Measurements from ENCODE around the gene HS3ST3A1.
A peak's percentile ranks its signal among the peaks of the same experiment; 100 is the strongest.

HS3ST3A1 gene

DNA sequence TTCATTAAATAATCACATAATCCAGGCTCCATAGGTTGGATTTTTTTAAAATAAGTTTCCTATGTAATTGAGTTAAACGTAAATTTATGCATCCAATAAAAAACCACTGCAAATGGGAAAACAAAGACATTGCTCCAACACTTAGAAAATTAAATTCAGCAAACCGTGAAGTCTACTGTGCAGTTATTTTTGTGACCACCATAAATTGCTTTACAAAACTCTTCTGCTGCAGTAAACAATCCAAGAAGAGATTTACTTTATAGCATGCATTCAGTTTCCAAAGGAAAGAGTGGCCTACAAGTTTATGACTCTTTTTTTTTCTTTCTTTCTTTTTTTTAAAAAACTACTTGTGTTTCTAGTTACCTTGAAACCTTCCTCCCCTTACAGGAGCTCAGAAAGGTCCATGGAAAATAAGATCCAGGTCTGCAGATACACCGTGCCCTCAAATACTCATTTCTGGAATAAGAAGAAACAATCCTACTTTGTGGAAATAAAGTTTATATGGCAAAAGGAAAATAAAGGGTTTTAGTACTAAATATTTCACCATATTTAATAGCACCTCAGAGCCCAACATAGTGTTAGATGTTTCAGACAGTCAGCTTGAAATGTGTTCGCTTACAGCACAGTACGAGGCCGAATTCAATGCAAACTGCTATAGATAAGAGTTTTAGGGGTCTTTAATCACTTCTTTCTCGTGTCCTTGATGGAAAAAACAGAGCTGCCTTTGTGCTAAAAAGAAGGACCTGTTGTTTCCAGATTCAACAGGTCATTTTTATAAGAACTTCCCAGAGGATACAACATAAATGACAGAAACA is 3.2 kb downstream of the HS3ST3A1 start:
- no peak for DNase-seq

DNA sequence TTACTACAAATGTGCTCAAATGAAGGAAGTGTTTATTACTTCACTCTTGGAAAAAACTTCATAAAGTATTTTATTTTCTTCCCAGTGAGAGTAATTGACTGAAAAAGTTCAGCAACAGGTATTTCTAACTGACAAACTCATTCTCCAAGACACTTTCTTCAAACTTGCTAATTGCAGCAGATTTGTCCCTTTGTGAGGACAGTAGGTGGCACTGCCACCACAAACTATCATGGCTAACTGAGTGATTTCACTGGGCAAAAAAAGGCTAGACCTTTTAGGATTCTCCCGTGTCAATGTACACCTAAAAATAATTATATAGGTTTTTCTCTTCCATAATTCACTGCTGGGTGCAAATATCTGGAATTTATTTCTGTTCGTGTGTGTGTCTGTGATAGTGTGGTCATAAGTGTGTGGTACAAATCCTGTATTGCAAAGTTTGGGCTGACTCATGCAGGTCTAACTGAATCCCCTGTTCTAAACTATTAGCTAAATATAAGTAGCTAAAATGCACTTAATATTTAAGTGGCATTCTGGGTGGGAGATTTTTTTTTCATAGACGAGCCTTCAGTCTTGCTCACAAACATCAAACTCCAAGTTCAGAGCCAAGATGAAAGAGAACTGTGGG is 3.9 kb downstream of the HS3ST3A1 start:
- DNase-seq: peak in 10 of 56 donors; percentile 1 to 31 (median 12)

DNA sequence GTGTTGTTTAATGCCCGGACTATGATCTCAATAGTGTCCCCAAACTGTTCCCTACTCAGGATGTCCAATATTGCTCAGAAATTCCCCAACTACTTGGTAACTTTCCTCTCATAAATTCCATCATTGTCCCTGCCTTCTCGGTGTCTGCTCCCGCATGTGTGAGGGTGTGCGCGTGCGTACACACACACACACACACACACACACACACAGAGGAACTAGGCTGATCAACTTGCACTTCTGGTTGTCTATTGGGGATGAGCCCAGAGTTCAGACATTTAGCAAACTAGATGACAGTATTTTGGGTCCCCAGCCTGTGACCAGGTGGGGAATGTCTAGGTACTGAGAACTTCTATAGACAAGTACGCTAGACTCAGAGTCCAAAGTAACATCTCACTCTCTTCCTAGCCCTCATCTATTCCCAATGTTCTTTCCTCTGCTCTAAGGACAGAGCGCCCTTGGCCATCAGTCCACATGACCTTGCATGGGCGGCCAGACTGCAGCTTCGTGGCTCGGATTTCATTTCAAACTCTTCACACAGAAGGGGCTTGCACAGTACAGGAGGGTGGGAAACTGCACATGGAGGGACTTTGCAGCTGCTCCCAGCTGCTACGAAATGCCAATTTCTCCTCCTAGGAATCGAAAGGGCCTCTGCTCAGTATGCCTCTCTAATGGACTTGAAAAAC is 5.3 kb downstream of the HS3ST3A1 start:
- DNase-seq: no peak

GRCh38 chr17:13595599-13595899 is 6.2 kb downstream of the HS3ST3A1 start:
- DNase-seq: no peak

DNA sequence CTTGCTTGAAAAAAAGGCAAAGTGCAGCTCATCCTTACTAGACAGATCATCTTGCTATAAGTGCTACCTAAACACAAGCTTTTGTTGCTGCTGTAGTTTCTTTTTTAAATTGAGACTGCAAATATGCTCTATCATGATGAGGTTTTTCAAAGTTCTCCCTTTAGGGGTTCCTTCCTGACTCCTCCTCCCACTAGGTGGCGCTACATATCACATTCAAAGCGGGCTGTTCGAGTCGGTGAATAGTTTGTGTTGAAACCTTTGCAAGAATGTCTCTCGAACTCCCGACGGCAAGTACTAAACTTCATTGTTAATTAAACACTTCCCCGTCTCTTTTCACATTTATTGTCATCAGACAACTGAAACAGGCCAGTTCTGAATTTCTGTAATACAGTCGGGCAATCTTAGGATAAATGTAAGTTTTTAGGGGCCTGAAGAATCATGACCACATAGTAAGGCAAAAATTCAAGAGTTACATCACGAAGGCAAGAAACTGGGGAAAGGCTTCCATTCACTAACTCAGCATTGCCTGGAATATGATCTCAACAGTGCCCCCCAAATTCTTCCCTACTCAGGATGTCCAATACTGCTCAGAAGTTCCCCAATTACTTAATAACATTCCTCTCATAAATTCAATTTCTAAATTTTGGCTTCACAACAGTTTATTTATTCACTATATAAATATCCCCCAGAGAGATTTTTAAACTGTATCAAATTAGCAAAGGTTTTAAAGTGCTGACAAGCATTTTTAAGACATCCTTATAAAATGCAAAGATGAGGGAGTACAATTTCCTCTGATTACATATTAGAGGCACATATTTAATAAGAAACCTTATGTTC is 6.7 kb downstream of the HS3ST3A1 start:
- peak in 40 of 56 donors; percentile 2 to 83 (median 32) for DNase-seq

DNA sequence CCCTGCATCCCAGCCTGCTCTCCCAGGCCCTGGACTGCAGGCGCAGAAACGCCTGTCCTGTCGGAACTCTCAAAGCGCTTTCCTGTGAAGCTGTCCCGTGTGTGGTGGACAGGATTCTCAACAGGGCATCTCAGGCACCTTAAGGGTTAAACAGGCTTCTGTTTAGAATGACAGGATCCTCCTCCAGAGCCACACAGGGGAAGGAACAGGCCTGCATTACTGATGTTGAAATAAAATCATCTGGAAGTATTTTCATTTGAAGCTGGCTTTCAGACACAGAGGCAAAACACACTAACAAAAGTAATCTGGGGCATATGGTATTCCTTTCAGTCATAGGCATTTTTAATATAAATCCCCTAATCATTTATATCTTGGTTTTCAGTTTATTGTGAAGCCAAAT is 7.4 kb downstream of the HS3ST3A1 start:
- DNase-seq: no peak

GRCh38 chr17:13593757-13594156 is 8.0 kb downstream of the HS3ST3A1 start:
- DNase-seq: no peak

- DNase-seq: no peak
Observed at GRCh38 chr17:13593021-13593751, 8.5 kb downstream of the HS3ST3A1 start.

GRCh38 chr17:13592427-13592826 is 9.3 kb downstream of the HS3ST3A1 start:
- no peak for DNase-seq

GRCh38 chr17:13590441-13590840 is 11.3 kb downstream of the HS3ST3A1 start:
- DNase-seq: no peak

DNA sequence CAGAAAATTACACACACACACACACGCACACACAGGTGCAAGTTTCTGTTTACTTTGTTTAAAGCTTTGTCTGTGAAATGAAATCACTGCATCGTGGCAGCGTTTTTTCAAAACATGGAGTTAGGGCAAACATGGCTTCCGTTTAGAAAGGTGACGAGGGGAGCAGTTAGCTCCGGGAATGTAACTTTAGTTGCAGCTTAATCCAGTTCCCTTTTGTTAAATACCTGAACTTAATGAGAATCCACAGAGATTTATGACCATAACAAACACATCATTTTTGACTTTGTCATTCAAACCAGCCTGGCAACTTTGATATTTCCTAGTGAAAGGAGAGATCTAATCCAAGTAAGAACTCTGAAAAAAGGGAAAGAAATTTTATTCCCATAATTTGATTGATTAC is 12.1 kb downstream of the HS3ST3A1 start:
- DNase-seq: no peak

GRCh38 chr17:13587487-13588338 is 14.0 kb downstream of the HS3ST3A1 start:
- no peak for DNase-seq

- no peak for DNase-seq
Observed at GRCh38 chr17:13584701-13585080, 17.0 kb downstream of the HS3ST3A1 start.

DNA sequence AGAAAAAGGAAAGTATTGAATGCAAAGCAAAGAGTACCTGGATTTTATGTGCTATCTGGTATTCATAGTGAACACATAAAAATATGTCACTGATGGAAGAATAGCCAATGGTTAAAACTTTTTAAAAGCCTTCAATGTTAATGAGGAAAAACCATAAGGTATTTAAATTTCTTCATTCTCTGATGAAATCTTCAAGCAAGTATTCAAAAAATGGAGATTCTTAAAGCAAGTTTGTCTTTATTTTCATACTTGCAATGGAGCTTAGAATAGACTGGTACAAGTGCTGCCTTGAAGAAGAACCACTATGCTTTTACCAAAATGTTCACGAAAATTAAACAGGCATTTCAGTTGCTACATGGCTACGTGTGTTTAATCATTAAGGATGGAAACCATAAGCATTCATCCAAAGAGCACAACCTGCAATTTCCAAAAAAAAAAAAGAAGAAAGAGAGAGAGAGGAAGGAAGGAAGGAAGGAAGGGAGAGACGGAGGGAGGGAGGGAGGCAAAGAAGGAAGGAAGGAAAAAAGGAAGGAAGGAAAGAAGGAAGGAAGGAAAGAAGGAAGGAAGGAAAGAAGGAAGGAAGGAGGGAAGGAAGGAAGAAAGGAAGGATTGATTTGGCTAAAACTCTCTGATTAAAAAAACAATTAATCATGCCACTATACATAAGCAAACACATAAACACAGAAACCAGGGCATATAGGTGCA is 17.6 kb downstream of the HS3ST3A1 start:
- DNase-seq: no peak

DNA sequence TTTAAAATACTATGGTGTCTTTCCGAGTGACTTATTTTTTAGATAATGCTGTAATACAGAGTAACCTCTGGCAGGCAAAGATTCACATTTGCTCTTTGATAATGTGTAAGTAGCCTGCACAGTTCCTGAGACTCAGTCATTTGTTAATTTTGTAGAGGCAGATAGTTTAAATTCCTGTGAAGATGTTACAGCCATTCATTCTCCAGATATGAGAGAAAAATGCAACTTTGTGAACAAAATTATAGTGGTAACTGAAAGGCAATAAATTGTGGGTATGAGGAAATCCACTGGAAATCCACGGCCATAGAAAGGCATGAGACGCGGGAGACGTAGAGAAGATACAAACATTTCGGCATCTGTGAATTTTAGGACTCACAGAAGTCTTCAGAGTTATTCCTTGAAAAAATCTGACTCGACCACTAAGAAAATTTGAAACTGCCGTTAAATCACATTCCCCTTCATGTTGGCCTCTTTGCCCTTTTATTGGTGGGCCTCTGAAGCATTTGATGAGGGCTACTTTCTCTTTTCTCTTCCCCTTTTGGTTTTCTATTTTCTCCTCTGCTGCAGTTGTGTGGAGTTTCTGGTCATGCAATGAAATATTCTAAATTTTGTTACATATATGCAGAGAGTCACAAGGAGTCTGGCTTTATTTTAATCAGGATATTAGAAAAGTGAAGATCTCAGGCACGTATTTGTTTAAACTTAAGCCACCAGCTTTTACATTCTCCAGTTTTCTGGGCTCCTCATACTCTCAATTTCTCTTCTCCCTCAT is 18.8 kb downstream of the HS3ST3A1 start:
- no peak for DNase-seq

GRCh38 chr17:13581925-13582324 is 19.8 kb downstream of the HS3ST3A1 start:
- DNase-seq: no peak

GRCh38 chr17:13580790-13581189 is 20.9 kb downstream of the HS3ST3A1 start:
- no peak for DNase-seq

Measured in amygdala (tissue), 56 donors.